H1 (cell line): ENCODE data around the gene ANKRD9. TPM values are rescaled to one million over a fixed set of nuclear protein-coding genes. Genes with fewer than 3 reads are reported as not detected.
A peak's percentile ranks its signal among the peaks of the same experiment; 100 is the strongest.

Experiments
- ASH2L ChIP-seq: fragments of 200-600, 300-600 bp; sonication (generic); IDR thresholded peaks from one replicate; pipeline ENCODE4 v1.7.1; 2017; ENCODE audit warnings: low read length
- CREB1 ChIP-seq: IDR thresholded peaks from 2 replicates; pipeline ENCODE4 v1.6.1; 2012; ENCODE audit warnings: inconsistent platforms
- EGR1 ChIP-seq: IDR thresholded peaks from 2 replicates; pipeline ENCODE4 v1.6.1; 2011; ENCODE audit warnings: low read depth, low read length, borderline replicate concordance
- HDAC6 ChIP-seq: IDR thresholded peaks from one replicate; pipeline ENCODE4 v1.7.1; 2012; ENCODE audit warnings: low read depth, mild to moderate bottlenecking, inconsistent platforms, low read length, moderate library complexity
- TAF7 ChIP-seq: optimal IDR thresholded peaks from 2 replicates; pipeline ENCODE3; 2011; ENCODE audit warnings: low read depth, mild to moderate bottlenecking, inconsistent platforms, low read length, moderate library complexity, borderline replicate concordance
- polyA plus RNA-seq, 7 experiments: library from polyadenylated mRNA; depleted of rRNA in 3 of 7; stranded (reverse) in 5 of 7; unstranded in 2 of 7; fragments of >200 nt in 5 of 7; fragments of 200-250 nt in 2 of 7; gene quantifications; 1 replicate in 5 of 7; 2 replicates in 1 of 7; 4 replicates in 1 of 7; pipeline versions ENCODE4 v1.2.1 to v1.2.3, GENCODE V29; 2011 to 2013; ENCODE audit warnings: missing spikeins in 2 of 7, mixed read lengths in 2 of 7
- total RNA-seq: library from RNA; stranded (reverse); fragmentation: NEBNext Ultra II Directional; extraction: Animal tissue kit (Norgen Biotek cat#: 25700); gene quantifications from 2 replicates; pipeline ENCODE4 v1.2.1, GENCODE V29; 2021
- TF ChIP-seq, protein P1 (sequence below): IDR thresholded peaks from 2 replicates; pipeline ENCODE4 v1.6.1; 2011; ENCODE audit warnings: low read depth, mild to moderate bottlenecking, low read length; ENCODE audit not compliant: insufficient read depth
- TF ChIP-seq, protein P2 (sequence below): IDR thresholded peaks from 2 replicates; pipeline ENCODE4 v1.6.1; 2012; ENCODE audit warnings: low read length, inconsistent platforms
- TF ChIP-seq, protein P3 (sequence below): IDR thresholded peaks from 2 replicates; pipeline ENCODE4 v1.6.1; 2012; ENCODE audit warnings: inconsistent platforms

Gene ANKRD9
- total and polyA plus RNA-seq, 2 of the 8 experiments (the other 6 are each of a cell fraction or from before 2014, with no cell fraction given): 37.0 to 41.8 TPM

DNA sequence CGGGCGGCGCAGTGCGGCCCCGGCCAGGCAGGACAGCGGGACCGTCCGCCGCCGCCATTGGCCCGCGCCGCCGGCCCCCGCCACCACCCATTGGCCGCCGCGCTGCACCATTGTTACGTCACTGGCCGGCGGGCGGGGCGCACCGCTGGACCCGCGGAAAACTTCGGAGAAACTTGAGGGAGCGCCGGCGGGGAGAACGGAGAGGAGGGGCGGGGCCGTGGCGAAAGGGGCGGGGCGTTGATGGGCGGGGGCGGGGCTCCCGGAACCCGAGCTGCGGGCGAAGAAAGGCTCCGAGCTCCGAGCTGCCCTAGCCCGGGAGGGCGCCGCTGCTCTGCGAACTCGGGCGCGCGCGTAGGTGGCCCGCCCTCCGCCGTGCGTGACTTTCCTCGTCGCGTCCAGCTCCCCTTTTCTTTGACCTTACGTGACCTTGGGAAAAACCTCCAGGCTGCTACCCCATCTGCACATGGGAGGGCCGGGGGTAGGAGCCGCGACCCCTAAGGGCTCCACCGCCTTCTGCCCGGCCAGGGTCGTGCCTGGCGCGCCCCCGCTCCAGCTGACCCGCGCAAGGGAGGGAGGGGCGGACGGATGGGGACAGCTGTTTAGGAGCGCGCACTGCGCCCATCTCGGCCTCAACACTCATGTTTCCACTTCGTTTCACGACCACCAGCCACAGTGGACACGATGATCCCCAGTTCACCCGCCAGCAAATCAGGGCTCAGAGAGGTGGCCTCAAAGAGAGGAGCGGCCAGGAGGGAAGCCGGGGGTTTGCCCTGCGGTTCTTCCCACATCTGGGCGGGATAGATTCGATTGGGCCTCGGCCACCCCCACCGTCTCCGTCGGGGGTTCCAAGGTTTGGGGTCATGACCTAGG is at the start of gene ANKRD9 (continued):
- TF ChIP-seq, protein P1, sequence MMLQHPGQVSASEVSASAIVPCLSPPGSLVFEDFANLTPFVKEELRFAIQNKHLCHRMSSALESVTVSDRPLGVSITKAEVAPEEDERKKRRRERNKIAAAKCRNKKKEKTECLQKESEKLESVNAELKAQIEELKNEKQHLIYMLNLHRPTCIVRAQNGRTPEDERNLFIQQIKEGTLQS: no peak
- TF ChIP-seq HDAC6 (no peak), EGR1 (no peak), TAF7 (no peak), CREB1 (peak; percentile 80), ASH2L (peak; percentile 44)
- TF ChIP-seq, protein P2, sequence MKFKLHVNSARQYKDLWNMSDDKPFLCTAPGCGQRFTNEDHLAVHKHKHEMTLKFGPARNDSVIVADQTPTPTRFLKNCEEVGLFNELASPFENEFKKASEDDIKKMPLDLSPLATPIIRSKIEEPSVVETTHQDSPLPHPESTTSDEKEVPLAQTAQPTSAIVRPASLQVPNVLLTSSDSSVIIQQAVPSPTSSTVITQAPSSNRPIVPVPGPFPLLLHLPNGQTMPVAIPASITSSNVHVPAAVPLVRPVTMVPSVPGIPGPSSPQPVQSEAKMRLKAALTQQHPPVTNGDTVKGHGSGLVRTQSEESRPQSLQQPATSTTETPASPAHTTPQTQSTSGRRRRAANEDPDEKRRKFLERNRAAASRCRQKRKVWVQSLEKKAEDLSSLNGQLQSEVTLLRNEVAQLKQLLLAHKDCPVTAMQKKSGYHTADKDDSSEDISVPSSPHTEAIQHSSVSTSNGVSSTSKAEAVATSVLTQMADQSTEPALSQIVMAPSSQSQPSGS: no peak
- TF ChIP-seq, protein P3, sequence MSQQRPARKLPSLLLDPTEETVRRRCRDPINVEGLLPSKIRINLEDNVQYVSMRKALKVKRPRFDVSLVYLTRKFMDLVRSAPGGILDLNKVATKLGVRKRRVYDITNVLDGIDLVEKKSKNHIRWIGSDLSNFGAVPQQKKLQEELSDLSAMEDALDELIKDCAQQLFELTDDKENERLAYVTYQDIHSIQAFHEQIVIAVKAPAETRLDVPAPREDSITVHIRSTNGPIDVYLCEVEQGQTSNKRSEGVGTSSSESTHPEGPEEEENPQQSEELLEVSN: peak; percentile 47; the same call in 1 of the 2 replicates
- TF ChIP-seq, all 59 proteins: peak for 10
